Measurements from ENCODE around the gene AFF3.

DNA sequence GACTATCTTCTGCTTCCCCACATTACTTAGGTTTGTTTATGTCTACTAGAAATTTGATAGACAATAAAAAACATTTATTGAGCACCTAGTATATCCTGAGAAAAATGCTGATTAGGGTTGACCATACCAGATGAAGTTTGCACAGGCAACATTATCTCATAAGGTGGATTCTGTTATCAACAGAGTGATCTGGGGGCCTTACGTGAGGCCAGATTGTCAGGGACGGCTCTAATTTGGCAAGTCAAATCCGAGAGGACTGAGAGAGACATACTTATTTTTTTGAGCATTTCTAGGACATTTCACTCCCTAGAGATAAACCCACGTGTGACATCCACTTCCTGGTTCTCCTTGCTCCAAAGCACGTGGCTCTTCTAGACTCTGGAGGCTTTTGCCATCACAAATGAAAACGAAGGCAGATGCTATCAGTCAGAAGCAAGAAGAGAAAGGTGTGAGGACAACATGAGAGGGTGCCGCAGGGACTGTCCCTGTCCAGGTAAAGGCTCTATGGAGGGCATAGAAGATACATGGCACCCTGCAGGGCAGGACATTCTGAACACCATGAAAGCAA, 484.6 kb downstream of the AFF3 start:
- TF ChIP-seq, protein P1, sequence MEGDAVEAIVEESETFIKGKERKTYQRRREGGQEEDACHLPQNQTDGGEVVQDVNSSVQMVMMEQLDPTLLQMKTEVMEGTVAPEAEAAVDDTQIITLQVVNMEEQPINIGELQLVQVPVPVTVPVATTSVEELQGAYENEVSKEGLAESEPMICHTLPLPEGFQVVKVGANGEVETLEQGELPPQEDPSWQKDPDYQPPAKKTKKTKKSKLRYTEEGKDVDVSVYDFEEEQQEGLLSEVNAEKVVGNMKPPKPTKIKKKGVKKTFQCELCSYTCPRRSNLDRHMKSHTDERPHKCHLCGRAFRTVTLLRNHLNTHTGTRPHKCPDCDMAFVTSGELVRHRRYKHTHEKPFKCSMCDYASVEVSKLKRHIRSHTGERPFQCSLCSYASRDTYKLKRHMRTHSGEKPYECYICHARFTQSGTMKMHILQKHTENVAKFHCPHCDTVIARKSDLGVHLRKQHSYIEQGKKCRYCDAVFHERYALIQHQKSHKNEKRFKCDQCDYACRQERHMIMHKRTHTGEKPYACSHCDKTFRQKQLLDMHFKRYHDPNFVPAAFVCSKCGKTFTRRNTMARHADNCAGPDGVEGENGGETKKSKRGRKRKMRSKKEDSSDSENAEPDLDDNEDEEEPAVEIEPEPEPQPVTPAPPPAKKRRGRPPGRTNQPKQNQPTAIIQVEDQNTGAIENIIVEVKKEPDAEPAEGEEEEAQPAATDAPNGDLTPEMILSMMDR (IDR thresholded peaks at IDR 0.05) = no peak
- TF ChIP-seq POLR2A (IDR thresholded peaks at IDR 0.05) = no peak

All from right lobe of liver (tissue), 4 donors.